ENCODE measurements around the gene TAF4. TPM values are rescaled to one million over a fixed set of nuclear protein-coding genes. Genes with fewer than 3 reads are reported as not detected.

The TAF4 gene
- total and polyA plus RNA-seq, 2 donors (not counting 3 experiments of a cell fraction or from before 2014, with no cell fraction given), result 6.1 to 19.5 TPM

DNA sequence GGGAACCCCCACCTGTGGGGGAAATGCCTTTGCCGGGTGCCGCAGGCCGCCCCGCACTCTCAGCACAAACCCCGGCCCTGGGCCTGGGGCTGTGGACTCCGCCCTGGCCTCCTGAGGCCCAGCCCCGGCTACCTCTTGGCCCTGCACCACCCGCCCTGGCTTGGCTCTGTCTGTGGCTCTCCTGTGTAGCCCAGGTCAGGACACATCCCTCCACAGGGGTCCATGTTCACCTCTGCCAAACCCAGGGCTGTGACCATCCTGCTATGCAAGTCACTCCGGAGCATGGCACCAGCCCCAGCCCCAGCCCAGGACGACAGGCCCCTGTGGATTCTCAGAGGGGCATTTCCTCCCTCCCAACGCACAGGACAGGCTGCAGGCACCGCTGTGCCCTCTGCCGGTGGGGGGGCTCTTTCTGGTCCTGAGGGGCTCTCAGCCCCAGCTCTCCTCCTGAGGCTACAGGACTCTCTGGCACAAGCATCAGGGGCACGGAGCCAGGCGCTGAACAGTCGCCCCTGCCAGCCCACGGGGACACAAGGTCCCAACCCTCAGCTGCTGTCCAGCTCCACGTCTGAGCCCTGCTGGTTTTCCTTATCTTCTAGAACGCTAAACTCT is 45.7 kb downstream of the TAF4 start:
- no peak for TF ChIP-seq FOS (IDR thresholded peaks at IDR 0.05; ENCODE audit: borderline replicate concordance, insufficient read depth, low read length)
- FAIRE-seq (no peak), DNase-seq (ENCODE audit: low read depth, low spot score) (no peak)
- dilution Hi-C loops (cut with MboI; ENCODE audit: extremely low pct_ligation_motif_present, low sequenced_read_pairs) (no loop called here), intact Hi-C loops (cut with micrococcal nuclease) (loop anchor here (10.0 kb wide), 1 partner anchor 245 kb away; no protein-coding TSS in a partner anchor)
- no peaks in the 10 kb centered on the region for H3K9me3 ChIP-seq (replicated peaks; ENCODE audit: control insufficient read depth, insufficient read depth, low read length)
- H3K9ac ChIP-seq (replicated peaks; ENCODE audit: extremely low read depth, insufficient read depth, low read length), result no peak overlapping the region
- no peaks in the 10 kb centered on the region for H3K36me3 ChIP-seq (ENCODE audit: control insufficient read depth in 2 of 2, extremely low read depth in 1 of 2, insufficient read depth in 2 of 2, low read length in 2 of 2)
- no peak overlapping the region for H2AFZ ChIP-seq (ENCODE audit: low read depth, low read length)
- ChIA-PET CTCF (interaction anchor here (1.3 to 3.7 kb wide), 2 partner anchors 9 to 115 kb away, joined by 3 to 13 read pairs; no protein-coding TSS in a partner anchor), POLR2A (no interaction called here)
- no peaks in the 10 kb centered on the region for H4K20me1 ChIP-seq (replicated peaks; ENCODE audit: control insufficient read depth, extremely low read depth, insufficient read depth, low read length)
- H3K27me3 ChIP-seq (ENCODE audit: control insufficient read depth in 2 of 2, insufficient read depth in 2 of 2, low read length in 2 of 2), result no peaks in the 10 kb centered on the region
- no peaks in the 10 kb centered on the region for H3K4me1 ChIP-seq (ENCODE audit: control insufficient read depth, extremely low read depth, insufficient read depth, low read length)
- no peak overlapping the region for H3K4me3 ChIP-seq (replicated peaks in 1 of 3; ENCODE audit: insufficient read depth in 1 of 3, low read depth in 1 of 3, low read length in 3 of 3)
- H3K9me1 ChIP-seq (replicated peaks; ENCODE audit: control insufficient read depth, extremely low read depth, insufficient read depth, low read length), result no peaks in the 10 kb centered on the region
- no peak overlapping the region for H3K4me2 ChIP-seq (ENCODE audit: insufficient read depth, low read length)
- H3K79me2 ChIP-seq (ENCODE audit: control insufficient read depth, insufficient read depth, low read length), result peaks cover 50% of the 10 kb centered on the region
- H3K27ac ChIP-seq (ENCODE audit: insufficient read depth, low read depth, low read length), result no peak overlapping the region
- BruUV-seq (replicated peaks), result no TSS peak

DNA sequence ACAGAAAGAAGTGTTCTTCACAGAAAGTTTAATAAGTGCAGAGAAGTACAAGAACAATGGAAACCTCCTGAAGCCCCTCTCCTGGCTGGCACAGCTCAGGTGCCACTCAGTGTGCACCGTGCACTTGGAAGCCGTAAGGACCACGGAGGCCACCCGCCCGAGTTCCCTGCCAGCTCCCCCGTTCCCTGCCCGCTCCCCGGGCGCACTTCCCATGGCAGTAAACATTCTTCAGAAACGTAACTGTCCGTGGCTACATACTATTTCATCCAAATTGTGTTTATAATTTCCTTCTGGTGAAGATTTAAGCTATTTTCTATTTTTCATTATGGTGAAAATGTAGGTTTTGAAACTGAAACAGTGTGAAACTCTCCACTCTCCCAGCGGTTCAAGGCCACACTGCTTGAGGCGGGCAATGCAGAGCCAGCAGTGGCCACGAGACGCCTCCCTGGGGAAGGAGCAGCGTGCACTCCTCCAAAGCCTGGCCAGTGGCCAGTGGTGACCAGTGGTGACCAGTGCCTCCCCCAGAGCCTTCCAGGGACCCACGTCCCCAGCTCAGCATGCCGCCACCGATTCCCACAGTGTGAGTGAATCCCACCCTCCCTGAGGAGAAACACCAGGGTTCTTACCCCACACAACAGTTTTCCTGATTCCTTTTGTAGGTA is 46.4 kb downstream of the TAF4 start:
- Histone ChIP-seq H3K9me3 (replicated peaks; ENCODE audit: control insufficient read depth, insufficient read depth, low read length) (no peaks in the 10 kb centered on the region), H3K9ac (replicated peaks; ENCODE audit: extremely low read depth, insufficient read depth, low read length) (no peak overlapping the region), H3K9me1 (replicated peaks; ENCODE audit: control insufficient read depth, extremely low read depth, insufficient read depth, low read length) (no peaks in the 10 kb centered on the region), H3K4me2 (ENCODE audit: insufficient read depth, low read length) (no peak overlapping the region), H3K27ac (ENCODE audit: insufficient read depth, low read depth, low read length) (no peak overlapping the region), H3K79me2 (ENCODE audit: control insufficient read depth, insufficient read depth, low read length) (peaks cover 48% of the 10 kb centered on the region), H2AFZ (ENCODE audit: low read depth, low read length) (no peak overlapping the region), H3K4me1 (ENCODE audit: control insufficient read depth, extremely low read depth, insufficient read depth, low read length) (no peaks in the 10 kb centered on the region), H3K4me3 (replicated peaks in 1 of 3; ENCODE audit: insufficient read depth in 1 of 3, low read depth in 1 of 3, low read length in 3 of 3) (no peak overlapping the region), H4K20me1 (replicated peaks; ENCODE audit: control insufficient read depth, extremely low read depth, insufficient read depth, low read length) (no peaks in the 10 kb centered on the region), H3K27me3 (ENCODE audit: control insufficient read depth in 2 of 2, insufficient read depth in 2 of 2, low read length in 2 of 2) (no peaks in the 10 kb centered on the region), H3K36me3 (ENCODE audit: control insufficient read depth in 2 of 2, extremely low read depth in 1 of 2, insufficient read depth in 2 of 2, low read length in 2 of 2) (no peaks in the 10 kb centered on the region)
- no TSS peak for BruUV-seq (replicated peaks)
- no peak for FAIRE-seq
- dilution Hi-C loops (cut with MboI; ENCODE audit: extremely low pct_ligation_motif_present, low sequenced_read_pairs), result no loop called here
- intact Hi-C loops (cut with micrococcal nuclease), result loop anchor here (10.0 kb wide), 1 partner anchor 246 kb away; no protein-coding TSS in a partner anchor
- CTCF ChIA-PET, result interaction anchor here (3.7 kb wide), 1 partner anchor 8 kb away, joined by 13 read pairs; no protein-coding TSS in a partner anchor
- no peak for DNase-seq (ENCODE audit: low read depth, low spot score)
- POLR2A ChIA-PET, result interaction anchor here (0.5 kb wide), 1 partner anchor 93 kb away, joined by 13 read pairs; no protein-coding TSS in a partner anchor
- no peak for TF ChIP-seq GATA2 (IDR thresholded peaks at IDR 0.05; ENCODE audit: insufficient read depth, insufficient read length, low read depth, low read length)
- no peak for TF ChIP-seq POLR2AphosphoS5 (IDR thresholded peaks at IDR 0.05; ENCODE audit: insufficient read depth, low read depth, low read length)
- TF ChIP-seq, protein P1, sequence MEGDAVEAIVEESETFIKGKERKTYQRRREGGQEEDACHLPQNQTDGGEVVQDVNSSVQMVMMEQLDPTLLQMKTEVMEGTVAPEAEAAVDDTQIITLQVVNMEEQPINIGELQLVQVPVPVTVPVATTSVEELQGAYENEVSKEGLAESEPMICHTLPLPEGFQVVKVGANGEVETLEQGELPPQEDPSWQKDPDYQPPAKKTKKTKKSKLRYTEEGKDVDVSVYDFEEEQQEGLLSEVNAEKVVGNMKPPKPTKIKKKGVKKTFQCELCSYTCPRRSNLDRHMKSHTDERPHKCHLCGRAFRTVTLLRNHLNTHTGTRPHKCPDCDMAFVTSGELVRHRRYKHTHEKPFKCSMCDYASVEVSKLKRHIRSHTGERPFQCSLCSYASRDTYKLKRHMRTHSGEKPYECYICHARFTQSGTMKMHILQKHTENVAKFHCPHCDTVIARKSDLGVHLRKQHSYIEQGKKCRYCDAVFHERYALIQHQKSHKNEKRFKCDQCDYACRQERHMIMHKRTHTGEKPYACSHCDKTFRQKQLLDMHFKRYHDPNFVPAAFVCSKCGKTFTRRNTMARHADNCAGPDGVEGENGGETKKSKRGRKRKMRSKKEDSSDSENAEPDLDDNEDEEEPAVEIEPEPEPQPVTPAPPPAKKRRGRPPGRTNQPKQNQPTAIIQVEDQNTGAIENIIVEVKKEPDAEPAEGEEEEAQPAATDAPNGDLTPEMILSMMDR (IDR thresholded peaks at IDR 0.05; ENCODE audit: extremely low read depth in 1 of 2, insufficient read depth in 1 of 2, low read depth in 1 of 2, low read length in 2 of 2), result no peak
- TF ChIP-seq, protein P2, sequence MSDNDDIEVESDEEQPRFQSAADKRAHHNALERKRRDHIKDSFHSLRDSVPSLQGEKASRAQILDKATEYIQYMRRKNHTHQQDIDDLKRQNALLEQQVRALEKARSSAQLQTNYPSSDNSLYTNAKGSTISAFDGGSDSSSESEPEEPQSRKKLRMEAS (IDR thresholded peaks at IDR 0.05; ENCODE audit: insufficient read depth, insufficient read length), result no peak
- no peak for TF ChIP-seq FOS (IDR thresholded peaks at IDR 0.05; ENCODE audit: borderline replicate concordance, insufficient read depth, low read length)
- TF ChIP-seq MYC (IDR thresholded peaks at IDR 0.05; ENCODE audit: low read depth, low read length), result no peak
- no peak for TF ChIP-seq EZH2 (IDR thresholded peaks at IDR 0.05; ENCODE audit: borderline replicate concordance, low read depth, low read length, severe bottlenecking)
- TF ChIP-seq JUN (IDR thresholded peaks at IDR 0.05; ENCODE audit: borderline replicate concordance, insufficient read depth, insufficient read length, low read depth), result no peak
- TF ChIP-seq POLR2A (IDR thresholded peaks at IDR 0.05; ENCODE audit: low read depth, low read length), result no peak

Measured in endothelial cell of umbilical vein (primary cell).